ENCODE measurements around the gene CMPK2.

DNA sequence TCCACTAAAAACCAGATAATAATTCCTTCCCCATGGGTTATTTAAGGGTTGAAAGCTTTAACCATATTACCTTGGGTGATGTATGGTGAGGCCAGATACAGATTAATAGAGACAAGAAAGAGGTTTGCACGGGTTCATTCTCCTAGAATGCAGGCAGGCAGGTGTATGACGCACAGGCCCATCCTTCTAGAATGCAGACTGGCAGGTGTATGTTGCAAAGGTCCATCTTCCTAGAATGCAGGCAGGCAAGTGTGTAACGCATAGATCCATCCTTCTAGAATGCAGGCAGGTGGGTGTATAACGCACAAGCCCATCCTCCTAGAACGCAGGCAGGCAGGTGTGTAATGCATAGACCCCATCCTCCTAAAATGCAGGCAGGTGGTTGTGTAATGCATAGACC is 15.8 kb upstream of the CMPK2 start:
- no peak for TF ChIP-seq POLR2A (IDR thresholded peaks at IDR 0.05)
- TF ChIP-seq, protein P1, sequence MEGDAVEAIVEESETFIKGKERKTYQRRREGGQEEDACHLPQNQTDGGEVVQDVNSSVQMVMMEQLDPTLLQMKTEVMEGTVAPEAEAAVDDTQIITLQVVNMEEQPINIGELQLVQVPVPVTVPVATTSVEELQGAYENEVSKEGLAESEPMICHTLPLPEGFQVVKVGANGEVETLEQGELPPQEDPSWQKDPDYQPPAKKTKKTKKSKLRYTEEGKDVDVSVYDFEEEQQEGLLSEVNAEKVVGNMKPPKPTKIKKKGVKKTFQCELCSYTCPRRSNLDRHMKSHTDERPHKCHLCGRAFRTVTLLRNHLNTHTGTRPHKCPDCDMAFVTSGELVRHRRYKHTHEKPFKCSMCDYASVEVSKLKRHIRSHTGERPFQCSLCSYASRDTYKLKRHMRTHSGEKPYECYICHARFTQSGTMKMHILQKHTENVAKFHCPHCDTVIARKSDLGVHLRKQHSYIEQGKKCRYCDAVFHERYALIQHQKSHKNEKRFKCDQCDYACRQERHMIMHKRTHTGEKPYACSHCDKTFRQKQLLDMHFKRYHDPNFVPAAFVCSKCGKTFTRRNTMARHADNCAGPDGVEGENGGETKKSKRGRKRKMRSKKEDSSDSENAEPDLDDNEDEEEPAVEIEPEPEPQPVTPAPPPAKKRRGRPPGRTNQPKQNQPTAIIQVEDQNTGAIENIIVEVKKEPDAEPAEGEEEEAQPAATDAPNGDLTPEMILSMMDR (IDR thresholded peaks at IDR 0.05) = no peak

Data from uterus (tissue), 2 donors.